ENCODE results near the gene SPATA9.
A peak's percentile ranks its signal among the peaks of the same experiment; 100 is the strongest.

SPATA9 gene, protein sequence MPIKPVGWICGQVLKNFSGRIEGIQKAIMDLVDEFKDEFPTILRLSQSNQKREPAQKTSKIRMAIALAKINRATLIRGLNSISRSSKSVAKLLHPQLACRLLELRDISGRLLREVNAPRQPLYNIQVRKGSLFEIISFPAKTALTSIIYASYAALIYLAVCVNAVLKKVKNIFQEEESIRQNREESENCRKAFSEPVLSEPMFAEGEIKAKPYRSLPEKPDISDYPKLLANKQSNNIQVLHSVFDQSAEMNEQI

DNA sequence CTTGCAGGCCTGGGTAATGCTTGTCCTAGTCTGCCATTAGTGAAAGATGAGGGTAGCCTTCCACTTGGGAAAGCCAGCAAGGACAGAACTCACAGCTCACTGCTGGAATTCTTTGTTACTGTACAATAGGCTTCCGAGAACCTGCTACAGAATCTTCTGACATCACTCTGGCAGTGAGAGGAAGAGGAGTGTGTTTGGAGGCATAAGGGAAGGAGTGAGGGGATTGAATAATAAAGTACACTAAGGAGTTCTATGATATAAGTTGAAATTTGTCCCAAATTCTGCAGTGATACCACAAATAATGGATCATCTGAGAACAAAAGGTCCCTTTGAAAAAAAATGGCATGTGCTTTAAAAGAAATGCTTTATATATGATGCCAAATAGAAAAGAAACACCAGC is at the start of gene SPATA9:
SPATA9 (minus strand) TSS at position 101 of the 400 bp plus-strand sequence. CDS start 137 bp downstream, outside the sequence.
- no peak for FAIRE-seq

DNA sequence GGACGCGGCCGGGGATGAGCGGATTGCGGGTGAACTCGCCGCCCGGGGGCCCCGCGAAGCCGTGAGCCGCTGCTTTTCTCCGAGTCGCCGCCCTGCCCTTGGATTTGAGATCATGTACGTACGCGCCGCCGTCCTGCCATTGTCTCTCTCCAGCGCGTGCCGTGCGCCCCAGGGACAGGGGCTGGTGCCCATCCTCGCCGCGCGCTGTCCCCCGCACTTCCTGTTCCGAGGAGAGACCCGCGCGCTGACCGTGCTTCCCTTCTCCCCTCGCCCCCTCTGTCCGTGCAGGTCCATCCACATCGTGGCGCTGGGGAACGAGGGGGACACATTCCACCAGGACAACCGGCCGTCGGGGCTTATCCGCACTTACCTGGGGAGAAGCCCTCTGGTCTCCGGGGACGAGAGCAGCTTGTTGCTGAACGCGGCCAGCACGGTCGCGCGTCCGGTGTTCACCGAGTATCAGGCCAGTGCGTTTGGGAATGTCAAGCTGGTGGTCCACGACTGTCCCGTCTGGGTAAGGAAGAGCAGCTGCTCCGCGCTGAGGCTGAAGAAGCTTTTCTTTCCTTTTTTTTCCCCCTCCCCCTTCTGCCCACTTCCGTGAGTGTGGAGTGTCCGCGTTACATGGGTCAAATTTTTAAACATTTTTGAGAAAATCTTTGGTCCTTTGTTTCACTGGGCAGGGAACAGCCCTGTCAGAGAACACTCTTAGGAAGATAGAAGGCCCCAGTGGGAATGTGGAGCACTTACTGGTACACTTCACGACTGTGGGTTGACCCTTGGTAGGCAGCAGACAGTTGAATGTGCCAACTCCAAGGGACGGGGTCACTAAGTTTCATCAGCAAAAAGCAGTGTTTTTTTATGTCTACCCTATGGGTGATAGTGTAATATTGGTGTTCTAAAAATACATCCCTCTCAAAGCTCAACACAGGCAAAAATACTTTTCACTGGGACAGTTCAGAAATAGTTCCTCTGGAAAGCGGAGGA is 49.1 kb upstream of the SPATA9 start:
- FAIRE-seq: no peak

DNA sequence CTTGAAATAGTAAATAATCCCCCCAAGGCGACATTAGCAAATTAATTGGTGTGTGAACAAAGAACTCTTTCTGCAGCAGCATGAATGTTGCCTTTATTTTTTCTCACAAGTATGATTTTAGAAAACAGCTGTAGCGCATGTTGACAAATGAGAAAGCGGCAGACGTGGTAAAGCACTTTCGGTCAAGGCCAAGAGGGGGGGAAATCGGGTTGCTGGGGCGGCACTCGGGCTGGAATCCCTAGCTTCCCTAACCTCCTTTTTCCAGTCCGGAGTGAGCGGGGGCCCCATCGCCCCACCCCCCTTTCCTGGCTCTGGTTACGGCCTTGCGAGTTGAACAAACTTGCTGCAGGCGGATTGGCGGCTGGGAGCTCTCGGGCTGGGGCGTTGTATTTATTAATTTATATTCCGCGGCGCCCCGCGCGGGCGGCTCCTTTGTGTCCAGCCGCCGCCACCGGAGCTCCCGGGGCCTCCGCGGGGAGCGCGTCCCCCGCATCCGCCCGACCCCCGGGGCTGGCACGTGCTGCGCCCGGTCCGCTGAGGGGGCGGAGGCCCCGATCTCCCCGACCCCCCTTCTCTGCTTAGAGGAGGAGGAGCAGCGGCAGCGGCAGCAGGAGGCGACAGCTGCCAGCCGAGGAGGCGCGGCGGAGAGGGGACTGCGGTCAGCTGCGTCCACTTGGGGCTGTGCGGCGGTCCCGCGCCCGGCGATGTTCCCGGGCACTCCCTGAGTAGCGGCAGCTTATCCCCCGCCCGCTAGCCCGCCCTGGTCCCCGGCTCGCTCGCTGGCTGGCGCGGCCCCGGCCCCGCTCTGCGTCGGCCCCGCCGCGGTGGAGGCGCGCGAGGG is 48.2 kb upstream of the SPATA9 start, which contains the start of gene RHOBTB3:
RHOBTB3 (plus strand) TSS at position 607 of the 841 bp plus-strand sequence. CDS start 347 bp downstream, outside the sequence.
- peak; percentile 30 for FAIRE-seq

DNA sequence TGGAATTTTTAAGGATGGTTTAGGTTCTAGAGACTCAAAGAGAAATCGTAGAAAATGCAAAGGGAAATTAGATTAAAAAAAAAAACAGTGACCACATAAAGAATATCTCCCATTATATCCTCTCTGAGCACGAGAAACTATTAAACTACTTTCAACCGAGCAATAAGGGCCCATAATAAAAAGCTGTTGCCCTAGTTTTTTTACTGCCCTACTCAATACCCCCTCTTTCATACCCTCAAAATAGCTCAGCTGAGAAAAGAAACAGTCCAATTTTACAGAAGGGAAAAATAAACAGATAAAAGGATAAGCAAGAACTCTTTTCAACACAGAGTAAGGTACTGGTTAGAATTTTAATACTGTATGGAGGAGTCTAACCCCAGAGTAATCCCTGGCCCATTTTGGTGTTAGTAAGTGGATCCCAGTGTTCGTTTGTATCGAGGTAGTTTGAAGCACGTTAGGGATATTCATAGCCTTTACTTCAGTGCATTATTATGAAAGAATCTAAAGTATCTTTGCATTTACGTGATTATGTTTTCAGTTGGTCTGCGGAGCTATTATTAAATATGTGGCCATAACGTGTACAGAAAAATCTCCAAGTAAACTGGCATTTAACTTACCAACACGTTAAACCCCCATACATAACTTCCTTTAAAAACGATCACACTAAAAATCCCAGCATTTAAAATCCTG is 47.4 kb upstream of the SPATA9 start:
- no peak for FAIRE-seq

DNA sequence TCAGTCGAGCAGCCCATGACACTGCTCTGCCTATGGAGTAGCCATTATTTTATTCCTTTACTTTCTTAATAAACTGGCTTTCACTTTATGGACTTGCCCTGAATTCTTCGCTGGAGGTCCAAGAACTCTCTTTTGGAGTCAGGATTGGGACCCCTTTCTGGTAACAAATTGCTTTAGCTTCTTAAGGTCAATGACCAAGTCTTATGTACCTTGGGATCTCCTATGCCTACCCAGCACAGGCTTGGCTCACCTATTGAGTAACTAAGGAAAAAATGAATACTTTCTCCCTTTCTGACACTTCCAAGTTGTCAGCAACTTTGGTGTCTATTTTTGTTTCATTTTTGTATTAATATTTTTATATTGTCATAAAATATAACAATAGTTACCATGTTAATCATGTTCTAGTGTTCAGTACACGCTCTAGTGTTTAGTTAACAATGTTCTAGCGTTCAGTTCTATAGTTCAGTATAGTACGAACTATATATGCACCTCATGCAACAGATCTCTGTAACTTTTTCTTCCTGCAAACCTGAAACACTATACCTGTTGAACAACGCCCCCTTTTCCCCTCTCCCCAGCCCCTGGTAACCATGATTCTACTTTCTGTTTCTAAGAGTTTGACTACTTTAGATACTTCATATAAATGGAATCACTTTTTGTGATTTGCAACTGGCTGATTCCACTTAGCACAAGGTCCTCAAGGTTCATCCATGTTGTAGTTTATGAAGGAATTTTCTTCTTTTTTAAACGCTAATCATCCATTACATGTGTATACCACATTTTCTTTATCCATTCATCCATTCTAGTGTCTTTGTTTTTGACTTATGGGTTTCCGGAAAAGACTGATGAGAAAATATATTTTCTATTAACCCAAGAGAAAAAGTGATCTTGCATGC is 46.6 kb upstream of the SPATA9 start:
- FAIRE-seq: no peak

DNA sequence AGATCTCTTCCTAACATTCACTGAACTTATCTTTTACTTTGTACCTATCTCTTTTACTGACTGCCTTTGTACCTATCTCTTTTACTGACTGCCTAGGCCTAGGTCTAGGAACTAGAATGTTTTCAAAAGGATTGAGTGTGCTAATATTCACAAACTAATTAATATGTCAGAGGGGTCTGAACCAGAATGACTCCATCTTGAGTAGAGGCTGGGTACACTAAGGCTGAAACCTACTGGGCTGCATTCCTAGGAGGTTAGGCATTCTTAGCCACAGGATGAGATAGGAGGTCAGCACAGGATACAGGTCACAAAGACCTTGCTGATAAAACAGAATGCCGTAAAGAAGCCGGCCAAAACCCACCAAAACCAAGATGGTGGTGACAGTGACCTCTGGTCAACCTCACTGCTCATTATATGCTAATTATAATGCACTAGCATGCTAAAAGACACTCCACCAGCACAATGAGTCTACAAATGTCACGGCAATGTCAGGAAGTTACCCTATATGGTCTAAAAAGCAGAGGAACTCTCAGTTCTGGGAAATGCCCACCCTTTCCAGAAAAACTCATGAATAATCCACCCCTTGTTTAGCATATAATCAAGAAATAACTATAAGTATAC is 45.8 kb upstream of the SPATA9 start:
- no peak for FAIRE-seq

DNA sequence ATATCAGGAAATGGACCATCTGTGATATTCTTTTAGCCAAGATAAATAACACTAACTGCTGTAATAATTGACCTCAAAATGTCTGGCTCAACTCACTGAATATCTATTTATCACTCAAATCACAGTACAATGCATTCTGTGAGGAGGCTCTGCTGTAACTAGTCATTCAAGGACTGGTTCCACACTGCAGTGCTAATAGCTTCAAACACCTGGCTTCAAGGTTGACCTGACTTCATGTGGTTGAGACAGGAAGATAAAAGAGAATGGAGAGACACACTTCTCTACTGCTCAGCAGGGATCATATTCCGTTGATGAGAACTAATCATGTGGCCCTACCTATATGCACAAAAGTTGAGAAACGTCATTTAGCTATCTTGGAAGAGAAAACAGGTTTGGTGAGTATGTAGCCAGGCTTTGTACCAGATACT is 45.0 kb upstream of the SPATA9 start:
- peak; percentile 99 for FAIRE-seq

DNA sequence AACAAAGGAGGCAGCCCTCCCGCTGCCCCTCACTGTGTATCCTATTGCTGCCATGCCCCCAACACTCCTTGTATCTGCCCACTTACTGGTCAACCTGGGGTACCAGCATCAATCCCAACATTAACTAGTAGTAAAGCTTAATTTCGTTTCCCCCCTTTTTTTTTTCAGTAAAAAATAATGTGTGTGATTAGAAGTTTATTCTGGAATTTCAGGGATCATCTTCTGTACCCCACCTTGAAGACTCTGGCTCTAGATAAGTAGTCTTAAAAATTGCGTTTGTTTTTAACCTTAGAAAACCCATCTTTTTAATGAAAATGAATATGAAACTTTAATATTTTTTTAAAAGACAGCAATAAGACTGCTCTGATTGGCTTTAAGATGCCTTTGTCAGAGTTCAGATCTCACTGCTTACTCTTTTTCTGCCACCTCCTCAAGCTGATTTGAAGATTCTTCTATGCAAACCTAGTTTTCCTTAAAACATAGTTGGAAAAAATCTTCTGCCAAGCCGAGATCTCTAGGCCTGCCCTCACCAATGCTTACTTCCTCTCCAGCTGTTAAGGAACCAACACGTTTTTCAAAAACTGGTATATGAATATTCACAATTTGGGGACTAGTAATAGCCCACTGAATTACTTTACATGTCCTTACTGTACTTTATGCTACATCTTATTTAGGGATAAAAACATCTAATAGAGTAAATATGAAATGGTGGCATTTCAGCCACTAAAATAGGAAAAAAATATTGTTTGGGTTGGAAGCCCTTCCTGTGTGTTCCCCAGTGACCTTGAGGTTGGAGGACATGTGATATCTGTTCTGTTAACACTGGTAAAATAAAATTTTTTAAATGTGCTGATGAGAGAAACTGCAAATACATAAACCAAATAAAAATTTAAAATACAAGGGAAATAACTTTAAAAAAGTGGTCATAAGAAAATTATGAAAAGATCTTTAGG is 44.3 kb upstream of the SPATA9 start:
- FAIRE-seq: no peak

DNA sequence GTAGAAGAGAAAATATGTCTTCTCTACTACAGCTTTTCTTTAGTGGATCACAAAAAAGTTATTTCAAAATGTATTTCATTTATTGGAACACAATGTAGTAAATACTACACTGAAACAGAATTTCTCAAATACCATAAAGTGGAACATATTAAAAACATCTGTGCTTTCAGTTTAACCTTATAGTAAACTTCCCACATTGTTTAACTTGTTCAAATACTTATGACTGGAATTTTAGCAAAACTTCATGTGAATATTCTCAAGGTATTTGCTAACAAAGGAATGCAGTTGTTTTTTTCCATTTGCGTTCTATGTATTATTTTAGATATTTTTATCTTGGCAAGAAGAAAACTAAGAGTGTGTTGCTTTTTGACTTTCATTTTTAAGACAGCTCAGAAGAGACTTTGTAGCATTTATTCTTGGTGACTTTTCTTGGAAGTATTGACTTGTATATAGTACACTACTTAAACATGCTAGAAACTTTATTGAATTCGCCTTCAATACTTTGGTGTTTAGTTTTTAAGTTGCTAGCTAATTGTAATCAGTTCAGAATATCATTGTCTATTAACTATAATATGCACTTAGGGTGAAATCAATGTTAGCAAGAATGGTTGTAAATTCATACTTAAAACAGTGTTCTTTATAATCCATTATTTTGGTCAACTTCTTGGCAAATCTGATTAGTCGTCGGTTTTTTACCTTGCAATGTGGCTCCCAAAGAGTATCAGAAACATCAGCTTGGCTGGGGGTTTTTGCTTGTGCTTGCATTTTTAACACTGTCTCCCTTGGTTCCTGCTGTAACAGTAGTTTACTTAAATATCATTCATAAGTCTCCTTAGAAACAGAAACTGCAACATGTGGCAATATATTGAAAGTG is 43.4 kb upstream of the SPATA9 start:
- FAIRE-seq: peak; percentile 79

DNA sequence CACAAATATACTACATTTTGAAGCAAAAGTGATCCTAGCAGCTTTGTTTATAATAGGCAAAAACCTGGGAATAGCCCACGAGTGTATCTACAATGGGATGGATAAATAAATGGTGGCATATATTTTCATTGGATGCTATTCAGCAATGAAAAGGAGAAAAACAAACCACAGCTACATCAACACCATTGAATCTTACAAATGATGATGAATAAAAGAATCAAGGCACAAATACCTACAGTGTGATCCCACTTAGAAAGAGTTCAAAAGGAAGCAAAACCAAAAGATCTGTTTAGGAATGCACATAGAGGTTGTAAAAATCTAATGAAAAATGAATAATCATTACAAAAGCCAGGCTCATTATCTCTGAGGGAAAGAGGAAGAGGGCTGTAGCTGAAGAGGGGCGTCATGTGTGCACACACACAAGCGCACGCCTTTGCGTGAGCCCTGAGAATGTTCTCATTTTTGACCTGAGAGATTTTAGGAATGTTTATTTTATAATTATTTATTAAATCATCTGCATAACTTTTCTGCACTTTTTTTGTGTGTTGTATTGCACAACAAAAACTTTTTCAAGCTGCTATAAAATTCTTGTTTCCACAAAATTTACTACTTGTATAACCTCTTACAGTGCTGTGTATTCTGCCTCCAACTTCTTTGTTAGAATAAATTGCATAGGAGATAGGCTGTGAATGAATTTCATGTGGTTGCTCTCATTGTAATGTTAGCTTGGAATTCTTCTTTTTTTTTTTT is 42.5 kb upstream of the SPATA9 start:
- FAIRE-seq: no peak

DNA sequence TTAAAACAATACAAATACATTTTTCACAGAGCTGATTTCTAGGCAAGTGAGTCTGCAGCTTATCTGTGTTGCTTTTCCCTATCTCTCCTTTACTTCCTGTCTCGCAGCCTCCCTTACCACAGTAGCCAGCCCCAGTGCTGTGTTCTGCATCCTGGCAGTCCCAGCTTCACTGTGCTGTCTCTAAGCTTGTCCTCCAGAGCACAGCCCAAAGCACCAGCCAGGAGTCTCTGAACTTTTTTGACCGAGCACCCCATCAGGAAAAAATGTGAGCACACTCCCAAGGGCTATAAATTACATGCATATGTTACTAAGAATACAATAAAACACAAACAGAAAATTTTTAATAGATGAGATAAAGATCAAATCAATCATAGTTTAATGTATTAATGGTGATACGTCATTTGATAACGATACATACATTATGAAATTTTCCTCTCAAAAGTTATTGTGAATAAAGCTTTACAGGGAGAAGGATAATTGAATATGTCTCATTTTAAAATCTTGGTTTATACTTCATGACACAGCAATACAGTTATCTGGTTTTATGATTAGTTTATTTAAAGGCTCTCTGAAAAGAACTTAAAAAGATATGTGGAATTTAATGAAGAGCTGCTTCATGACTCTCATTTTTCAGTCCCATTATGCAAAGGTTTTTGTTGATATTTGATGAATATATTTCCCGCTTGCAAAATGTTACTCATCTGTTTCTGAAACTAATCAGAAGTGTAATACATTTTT is 41.0 kb upstream of the SPATA9 start:
- no peak for FAIRE-seq

DNA sequence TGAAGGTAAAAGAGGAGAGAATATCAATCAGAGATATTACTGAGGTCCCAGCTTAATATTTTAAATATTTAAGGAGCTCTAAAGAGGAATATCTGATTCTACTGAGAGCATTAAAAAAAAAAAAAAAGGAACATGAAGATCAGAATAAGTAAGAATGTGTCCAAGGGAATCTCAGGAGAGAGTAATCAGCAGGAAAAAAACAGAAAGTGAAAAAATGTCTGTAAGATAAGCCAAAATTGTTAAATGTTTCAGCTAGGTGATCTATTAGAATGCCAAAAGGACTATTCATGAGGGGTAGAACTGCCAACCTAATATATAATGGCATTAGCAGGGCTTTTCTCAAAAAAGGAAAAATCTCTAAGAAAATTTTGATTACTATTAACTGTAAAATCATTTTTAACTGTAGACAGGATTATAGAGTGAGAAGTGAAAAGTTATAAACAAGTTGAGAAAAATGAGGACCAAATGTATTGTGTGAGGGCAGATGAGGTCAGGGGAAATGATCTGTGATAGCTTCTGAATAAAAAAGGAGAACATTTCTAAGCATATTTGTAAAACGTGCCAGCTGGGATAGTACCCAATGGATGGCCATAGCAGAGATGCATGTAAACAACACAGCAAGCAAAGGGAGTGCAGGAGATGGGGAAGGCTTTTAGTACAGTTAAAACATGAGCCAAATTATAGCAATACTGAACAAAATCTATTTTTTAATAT is 38.9 kb upstream of the SPATA9 start:
- no peak for FAIRE-seq

DNA sequence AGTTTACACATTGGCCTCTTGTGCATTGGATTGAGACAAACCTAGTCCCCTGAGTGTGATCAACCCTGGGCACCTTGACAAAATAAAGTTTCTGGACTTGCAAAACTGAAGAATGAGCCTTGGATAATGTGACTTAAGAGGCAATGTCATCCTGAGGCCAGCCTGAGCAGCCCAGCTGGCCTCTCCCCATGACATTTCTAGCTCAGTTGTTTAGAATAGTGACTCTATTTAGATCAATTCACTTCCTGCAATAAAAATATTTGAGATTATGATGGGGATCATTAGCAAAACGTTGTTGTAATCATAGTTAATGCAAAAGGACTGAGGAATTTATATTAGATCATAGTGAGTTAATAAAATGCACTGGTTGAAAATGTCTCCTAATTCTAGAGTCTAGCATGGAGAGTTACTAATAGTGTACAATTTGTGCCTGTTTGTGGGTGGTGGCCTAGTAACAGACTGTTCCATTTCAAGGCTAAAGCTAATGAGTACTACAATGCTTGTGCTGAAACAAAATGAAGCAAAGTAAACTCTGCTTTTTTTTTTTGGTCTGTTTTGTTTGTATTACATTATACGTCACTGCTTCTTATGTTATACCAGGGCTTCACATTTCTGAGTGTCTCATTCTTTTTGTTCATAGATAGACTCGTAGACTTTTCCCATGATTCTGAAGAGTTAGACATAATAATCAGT is 37.4 kb upstream of the SPATA9 start:
- FAIRE-seq: peak; percentile 91

DNA sequence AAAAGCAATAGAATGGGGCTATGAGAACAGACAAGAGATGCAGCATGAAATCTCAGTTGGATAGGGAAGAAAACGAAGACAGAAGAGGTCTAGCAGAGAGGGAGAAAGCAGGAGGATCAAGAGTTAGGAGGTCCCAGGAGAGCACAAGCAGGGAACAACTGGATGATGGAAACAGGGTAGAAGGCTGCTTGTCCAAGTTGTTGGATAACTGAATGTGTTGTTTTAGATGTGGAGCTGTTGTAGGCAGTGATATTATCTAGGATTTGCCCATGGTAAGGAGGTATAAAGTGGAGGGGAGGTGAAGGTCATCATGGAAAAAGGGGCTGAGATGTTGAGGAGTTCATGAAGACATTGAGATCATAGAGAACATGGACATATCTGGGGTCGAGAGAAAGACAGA is 35.9 kb upstream of the SPATA9 start:
- FAIRE-seq: no peak

DNA sequence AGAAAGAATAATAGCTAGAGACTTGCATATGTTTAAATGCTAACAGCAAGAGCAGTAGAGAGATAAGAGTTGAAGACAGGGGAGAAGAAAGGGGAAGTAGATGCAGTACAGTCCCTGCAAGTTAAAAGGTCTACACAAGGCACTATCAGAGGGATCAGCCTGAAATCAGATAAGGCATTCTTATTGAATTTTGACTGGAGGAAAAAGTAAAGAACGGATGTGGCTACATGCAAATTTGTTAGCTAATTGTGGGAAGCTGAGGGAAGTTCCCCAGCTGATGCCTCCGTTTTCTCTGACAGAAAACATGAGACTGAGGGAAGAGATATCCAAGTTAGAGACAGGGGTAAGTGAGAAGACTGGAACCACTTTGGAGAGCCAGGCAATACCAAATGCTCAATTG is 35.4 kb upstream of the SPATA9 start:
- no peak for FAIRE-seq

DNA sequence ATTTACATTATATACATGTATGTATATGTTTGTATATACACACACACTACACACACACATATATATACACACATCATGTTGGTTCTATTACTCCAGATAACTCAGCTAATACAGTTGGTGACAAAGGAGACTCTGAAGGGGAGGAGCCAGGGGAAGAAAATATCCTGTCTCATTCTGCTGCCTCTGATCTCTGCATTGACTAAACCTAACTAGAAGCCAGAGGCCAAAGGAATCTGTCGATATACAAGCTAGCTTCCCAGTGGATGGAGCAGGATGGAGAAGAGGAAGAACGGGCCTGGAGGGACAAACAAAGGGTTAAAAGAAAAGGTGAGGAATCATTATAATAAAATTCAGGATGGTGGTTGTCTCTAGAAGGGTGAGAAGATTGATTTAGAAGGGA is 34.6 kb upstream of the SPATA9 start:
- no peak for FAIRE-seq
